Measurements from ENCODE around the gene EIF4E3. TPM values are rescaled to one million over a fixed set of nuclear protein-coding genes. Genes with fewer than 3 reads are reported as not detected.
A peak's percentile ranks its signal among the peaks of the same experiment; 100 is the strongest.

The EIF4E3 gene
- total RNA-seq, 6 donors from 2014 or later, result 7.3 to 40.2 (median 21.2) TPM

DNA sequence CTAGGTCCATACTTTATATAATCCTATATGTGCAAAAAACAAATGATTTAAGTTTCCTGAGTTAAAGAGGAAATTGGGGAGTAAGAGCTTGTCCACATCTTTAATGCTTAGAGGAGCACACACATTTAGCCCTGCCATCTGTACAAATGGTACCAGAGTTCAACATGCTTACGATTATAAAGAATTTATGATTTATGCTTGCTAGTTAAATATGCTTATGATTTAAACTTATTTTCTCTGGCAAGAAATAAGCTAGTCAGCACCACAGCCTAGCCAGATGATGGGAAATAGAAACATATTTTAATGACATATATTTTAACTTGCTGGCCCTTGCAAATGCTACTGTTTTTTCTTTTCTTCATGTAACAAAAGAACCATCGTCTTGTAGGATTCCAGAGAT lies 48.3 kb downstream of the EIF4E3 start:
- Histone ChIP-seq H3K36me3 (no peaks in the 10 kb centered on the region), H3K4me1 (peaks cover 10 to 20% (median 17%) of the 10 kb centered on the region in 4 donors), H3K9me3 (no peaks in the 10 kb centered on the region), H3K27me3 (no peaks in the 10 kb centered on the region), H3K27ac (no peak overlapping the region), H3K4me3 (no peak overlapping the region)
- DNase-seq (no peak), ATAC-seq (ENCODE audit: low FRiP score in 2 of 2) (no peak)
- WGBS, 2 donors, result 78 to 83% methylated on average over 2 of the region's 2 CpGs
- TF ChIP-seq EP300 (IDR thresholded peaks at IDR 0.05) (no peak), POLR2A (IDR thresholded peaks at IDR 0.05) (no peak), POLR2AphosphoS5 (IDR thresholded peaks at IDR 0.05) (no peak)
- TF ChIP-seq, protein P1, sequence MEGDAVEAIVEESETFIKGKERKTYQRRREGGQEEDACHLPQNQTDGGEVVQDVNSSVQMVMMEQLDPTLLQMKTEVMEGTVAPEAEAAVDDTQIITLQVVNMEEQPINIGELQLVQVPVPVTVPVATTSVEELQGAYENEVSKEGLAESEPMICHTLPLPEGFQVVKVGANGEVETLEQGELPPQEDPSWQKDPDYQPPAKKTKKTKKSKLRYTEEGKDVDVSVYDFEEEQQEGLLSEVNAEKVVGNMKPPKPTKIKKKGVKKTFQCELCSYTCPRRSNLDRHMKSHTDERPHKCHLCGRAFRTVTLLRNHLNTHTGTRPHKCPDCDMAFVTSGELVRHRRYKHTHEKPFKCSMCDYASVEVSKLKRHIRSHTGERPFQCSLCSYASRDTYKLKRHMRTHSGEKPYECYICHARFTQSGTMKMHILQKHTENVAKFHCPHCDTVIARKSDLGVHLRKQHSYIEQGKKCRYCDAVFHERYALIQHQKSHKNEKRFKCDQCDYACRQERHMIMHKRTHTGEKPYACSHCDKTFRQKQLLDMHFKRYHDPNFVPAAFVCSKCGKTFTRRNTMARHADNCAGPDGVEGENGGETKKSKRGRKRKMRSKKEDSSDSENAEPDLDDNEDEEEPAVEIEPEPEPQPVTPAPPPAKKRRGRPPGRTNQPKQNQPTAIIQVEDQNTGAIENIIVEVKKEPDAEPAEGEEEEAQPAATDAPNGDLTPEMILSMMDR (IDR thresholded peaks at IDR 0.05), result no peak

DNA sequence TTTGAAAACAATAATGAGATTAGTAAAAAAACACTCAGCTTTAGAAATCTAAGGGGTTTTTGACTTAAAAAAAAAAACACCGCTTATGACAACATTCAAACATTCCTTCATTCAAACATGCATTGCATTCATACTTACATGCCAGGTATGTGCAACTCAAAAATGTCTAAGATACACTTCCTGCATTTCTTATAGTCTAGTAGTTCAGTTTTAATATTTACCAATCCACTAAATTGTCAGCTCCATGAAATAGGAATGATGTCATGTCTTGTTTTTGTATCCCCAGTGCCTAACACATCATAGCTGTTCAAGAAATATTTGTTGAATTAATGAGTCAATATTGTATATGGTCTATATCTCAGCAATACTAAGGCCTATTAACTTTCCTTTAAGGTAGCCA lies 51.7 kb downstream of the EIF4E3 start:
- H3K9me3 ChIP-seq, result no peaks in the 10 kb centered on the region
- no peaks in the 10 kb centered on the region for H3K4me1 ChIP-seq
- no peaks in the 10 kb centered on the region for H3K36me3 ChIP-seq
- no peak overlapping the region for H3K4me3 ChIP-seq
- ATAC-seq (ENCODE audit: low FRiP score in 2 of 2) (no peak), DNase-seq (no peak)
- no peaks in the 10 kb centered on the region for H3K27me3 ChIP-seq
- H3K27ac ChIP-seq, result no peak overlapping the region
- 70 to 71% methylated on average over 1 of the region's 1 CpG for WGBS, 2 donors
- TF ChIP-seq EP300 (IDR thresholded peaks at IDR 0.05) (no peak), POLR2AphosphoS5 (IDR thresholded peaks at IDR 0.05) (no peak), POLR2A (IDR thresholded peaks at IDR 0.05) (no peak)
- TF ChIP-seq, protein P1 (IDR thresholded peaks at IDR 0.05), result no peak

DNA sequence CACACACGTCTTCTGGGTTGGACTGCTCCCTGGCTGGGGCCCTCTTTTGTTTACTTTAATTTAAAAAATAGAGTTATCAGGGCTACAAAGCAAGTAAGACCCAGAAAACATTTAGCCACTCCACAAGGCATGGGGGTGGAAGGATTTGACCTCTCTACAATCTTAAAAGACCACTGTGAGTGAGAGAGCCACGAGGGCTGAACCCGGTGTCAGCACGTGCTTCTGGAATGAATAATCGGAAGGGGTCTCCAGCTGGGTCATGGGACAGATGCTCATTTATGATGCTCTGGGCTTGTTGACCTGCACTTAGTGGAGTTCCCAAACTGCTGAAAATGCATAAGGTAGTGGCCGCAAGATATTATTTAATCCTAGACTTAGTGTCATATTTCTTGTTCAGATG lies 52.4 kb downstream of the EIF4E3 start:
- no peaks in the 10 kb centered on the region for H3K36me3 ChIP-seq
- no peak overlapping the region for H3K27ac ChIP-seq
- no peak for DNase-seq
- no peak for TF ChIP-seq EP300 (IDR thresholded peaks at IDR 0.05)
- TF ChIP-seq POLR2A (IDR thresholded peaks at IDR 0.05), result no peak
- no peak for TF ChIP-seq POLR2AphosphoS5 (IDR thresholded peaks at IDR 0.05)
- TF ChIP-seq, protein P1 (IDR thresholded peaks at IDR 0.05), result no peak
- H3K27me3 ChIP-seq, result no peaks in the 10 kb centered on the region
- H3K4me3 ChIP-seq, result no peak overlapping the region
- H3K4me1 ChIP-seq, result no peaks in the 10 kb centered on the region
- WGBS, 2 donors, result 85 to 89% methylated on average over 6 of the region's 6 CpGs
- H3K9me3 ChIP-seq, result no peaks in the 10 kb centered on the region
- no peak for ATAC-seq (ENCODE audit: low FRiP score in 2 of 2)

DNA sequence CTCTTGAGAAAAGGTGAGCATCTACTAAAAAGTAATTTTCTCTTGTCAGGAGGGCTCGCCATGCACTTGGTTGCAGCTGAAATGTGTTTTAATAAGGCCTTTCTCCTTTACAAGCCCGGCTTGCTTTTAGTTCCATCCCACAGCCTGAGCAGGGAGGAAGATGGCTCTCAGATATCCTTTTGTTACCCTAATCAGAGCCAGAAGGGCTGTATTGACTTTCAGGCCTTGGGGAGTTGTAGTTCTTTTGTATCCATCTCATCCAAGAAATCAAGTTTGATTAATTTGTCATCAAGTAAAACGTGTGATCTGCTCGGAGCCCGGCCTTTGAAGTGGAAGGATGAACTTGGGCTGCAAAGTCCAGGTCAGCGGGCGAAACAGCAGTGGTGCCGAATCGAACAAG lies 52.9 kb downstream of the EIF4E3 start:
- WGBS, 2 donors, result 91 to 93% methylated on average over 9 of the region's 9 CpGs
- no peaks in the 10 kb centered on the region for H3K27me3 ChIP-seq
- no peaks in the 10 kb centered on the region for H3K4me1 ChIP-seq
- H3K36me3 ChIP-seq, result no peaks in the 10 kb centered on the region
- no peaks in the 10 kb centered on the region for H3K9me3 ChIP-seq
- ATAC-seq (ENCODE audit: low FRiP score in 2 of 2) (no peak), DNase-seq (no peak)
- H3K4me3 ChIP-seq, result no peak overlapping the region
- no peak for TF ChIP-seq POLR2A (IDR thresholded peaks at IDR 0.05)
- TF ChIP-seq, protein P1 (IDR thresholded peaks at IDR 0.05), result no peak
- TF ChIP-seq POLR2AphosphoS5 (IDR thresholded peaks at IDR 0.05), result no peak
- no peak for TF ChIP-seq EP300 (IDR thresholded peaks at IDR 0.05)
- H3K27ac ChIP-seq, result no peak overlapping the region

DNA sequence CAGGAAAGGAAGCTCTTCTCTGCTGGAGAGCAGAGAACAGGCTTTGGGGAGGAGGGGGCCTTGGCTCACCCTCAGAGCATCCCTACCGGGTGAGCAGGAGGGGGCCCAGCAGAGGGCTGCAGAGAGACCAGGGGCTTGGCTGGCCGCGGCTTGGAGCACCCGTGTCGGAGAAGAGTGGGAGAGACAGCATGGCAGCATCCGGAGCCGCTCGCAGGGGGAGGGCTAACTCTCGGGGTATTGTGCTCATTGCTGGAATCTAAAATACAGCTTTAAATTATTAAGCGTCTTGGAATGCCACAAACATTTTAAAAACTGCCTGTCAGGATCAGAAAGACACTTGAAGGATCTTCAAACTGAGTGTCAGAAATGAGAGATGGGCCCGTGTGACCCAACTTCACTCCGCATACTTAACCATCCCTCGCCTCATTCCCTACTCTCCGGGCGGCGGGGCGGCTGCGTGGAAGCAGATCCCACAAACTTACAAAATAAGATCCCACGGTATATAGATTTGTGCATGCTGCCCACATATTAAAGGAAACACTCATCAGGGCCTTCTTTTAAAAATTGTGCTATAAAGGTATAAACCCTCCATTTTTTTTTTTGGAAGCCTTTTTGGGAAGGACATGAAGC lies 53.9 kb downstream of the EIF4E3 start:
- peak in 1 of 2 donors; percentile 55 for DNase-seq
- Histone ChIP-seq H3K36me3 (no peaks in the 10 kb centered on the region), H3K9me3 (no peaks in the 10 kb centered on the region), H3K27ac (no peak overlapping the region), H3K4me1 (no peaks in the 10 kb centered on the region), H3K4me3 (no peak overlapping the region), H3K27me3 (no peaks in the 10 kb centered on the region)
- TF ChIP-seq POLR2AphosphoS5 (IDR thresholded peaks at IDR 0.05) (no peak), EP300 (IDR thresholded peaks at IDR 0.05) (no peak), POLR2A (IDR thresholded peaks at IDR 0.05) (no peak)
- TF ChIP-seq, protein P1 (IDR thresholded peaks at IDR 0.05), result no peak
- WGBS, 2 donors, result 88 to 94% methylated on average over 19 of the region's 19 CpGs
- peak in 1 of 2 donors; percentile 37 for ATAC-seq (ENCODE audit: low FRiP score in 2 of 2)

Data from upper lobe of left lung (tissue), 6 donors.